GM18870 (cell line): ENCODE data around the gene SLC45A1.

ENCODE experiments used
- ATAC-seq: cut with Tn5 transposase; IDR thresholded peaks from one replicate; pipeline ENCODE4 v1.9.1; 2021; ENCODE audit warnings: moderate library complexity; ENCODE audit not compliant: unreplicated experiment

Gene SLC45A1

GRCh38 chr1:8334106-8334851 lies 16.4 kb downstream of the SLC45A1 start:
- ATAC-seq: no peak

- no peak for ATAC-seq
Measured at GRCh38 chr1:8335246-8335645, 17.3 kb downstream of the SLC45A1 start.

- no peak for ATAC-seq
Measured at GRCh38 chr1:8337776-8338525, 20.0 kb downstream of the SLC45A1 start.

- ATAC-seq: no peak
Measured at GRCh38 chr1:8338526-8339202, 20.8 kb downstream of the SLC45A1 start.

GRCh38 chr1:8339203-8339600 lies 21.3 kb downstream of the SLC45A1 start:
- ATAC-seq: no peak

- ATAC-seq: no peak
Measured at GRCh38 chr1:8340448-8340847, 22.5 kb downstream of the SLC45A1 start.

- ATAC-seq: no peak
Measured at GRCh38 chr1:8342325-8342724, 24.4 kb downstream of the SLC45A1 start.

- ATAC-seq: no peak
Measured at GRCh38 chr1:8343044-8343443, 25.1 kb downstream of the SLC45A1 start.

GRCh38 chr1:8343464-8344001 lies 25.6 kb downstream of the SLC45A1 start:
- no peak for ATAC-seq

GRCh38 chr1:8344893-8345507 lies 27.1 kb downstream of the SLC45A1 start:
- ATAC-seq: no peak

- ATAC-seq: no peak
Measured at GRCh38 chr1:8345621-8346415, 27.9 kb downstream of the SLC45A1 start.

- no peak for ATAC-seq
Measured at GRCh38 chr1:8347635-8348034, 29.7 kb downstream of the SLC45A1 start.

GRCh38 chr1:8348047-8348776 lies 30.3 kb downstream of the SLC45A1 start:
- ATAC-seq: no peak

- ATAC-seq: no peak
Measured at GRCh38 chr1:8348777-8349472, 31.0 kb downstream of the SLC45A1 start.

- no peak for ATAC-seq
Measured at GRCh38 chr1:8349473-8349865, 31.6 kb downstream of the SLC45A1 start.

- ATAC-seq: no peak
Measured at GRCh38 chr1:8349961-8350360, 32.0 kb downstream of the SLC45A1 start.

GRCh38 chr1:8350914-8351684 lies 33.2 kb downstream of the SLC45A1 start:
- no peak for ATAC-seq
